GM12878 (cell line): ENCODE data around the gene CCM2. TPM values are rescaled to one million over a fixed set of nuclear protein-coding genes. Genes with fewer than 3 reads are reported as not detected.

Experiments used
- ATAC-seq: fragments of 200-7000 bp; cut with Tn5 transposase; 3 replicates; pipeline ENCODE4 v1.9.1; 2020; ENCODE audit warnings: mild to moderate bottlenecking, moderate library complexity
- BruUV-seq: library from RNA; stranded (reverse); fragments of 400-500 nt; replicated peaks from 2 replicates; lab custom pipeline; 2021; lab: Mats Ljungman, UMichigan
- CTCF ChIA-PET: fragments of 300-600 bp; sonication (Branson Sonifier 250); formaldehyde crosslinking; extraction: SDS; loops from one replicate; lab custom pipeline; 2021; ENCODE audit warnings: inconsistent platforms; lab: Yijun Ruan, JAX
- POLR2A ChIA-PET: fragments of 350-600 bp; formaldehyde crosslinking; extraction: SDS; loops from one replicate; lab custom pipeline; 2021; ENCODE audit warnings: inconsistent platforms; lab: Charles Lee
- RAD21 ChIA-PET: fragments of 300-600 bp; sonication (Branson Sonifier 250); formaldehyde crosslinking; loops from one replicate; lab custom pipeline; 2023; ENCODE audit warnings: antibody characterized with exemption; ENCODE audit not compliant: unreplicated experiment; lab: Charles Lee
- SMC1A ChIA-PET: fragments of 300-600 bp; sonication (Branson Sonifier 250); formaldehyde crosslinking; loops from one replicate; lab custom pipeline; 2023; ENCODE audit not compliant: unreplicated experiment, uncharacterized antibody; lab: Charles Lee
- DNase-seq: peaks from one replicate; pipeline ENCODE4 v3.0.0-alpha.2; 2011; ENCODE audit warnings: low read depth, low spot score
- FAIRE-seq: peaks from 3 replicates; lab custom pipeline; 2011; peaks lifted over from hg19 to GRCh38; lab: Jason Lieb, UNC
- H2AFZ ChIP-seq: 2 replicates; pipeline ENCODE4 v1.6.0; 2011; ENCODE audit warnings: low read depth, low read length, control low read depth; ENCODE audit not compliant: control insufficient read depth
- H3K27ac ChIP-seq: 2 replicates; pipeline ENCODE4 v1.5.1; 2011; ENCODE audit warnings: control low read depth; ENCODE audit not compliant: control insufficient read depth, insufficient read depth
- H3K27me3 ChIP-seq, 2 experiments: replicated peaks in 1 of 2; 2 replicates each; pipeline versions ENCODE4 v1.6.0 to v1.6.1; 2011; ENCODE audit warnings: low read length in 1 of 2; ENCODE audit not compliant: control insufficient read depth in 2 of 2, insufficient read depth in 2 of 2
- H3K36me3 ChIP-seq, 2 experiments: 2 replicates each; pipeline ENCODE4 v1.5.1; 2011; ENCODE audit warnings: low read length in 1 of 2; ENCODE audit not compliant: control insufficient read depth in 2 of 2, insufficient read depth in 2 of 2
- H3K4me1 ChIP-seq: 2 replicates; pipeline ENCODE4 v1.6.1; 2011; ENCODE audit warnings: mild to moderate bottlenecking, low read length, moderate library complexity, mixed read lengths; ENCODE audit not compliant: control insufficient read depth, insufficient read depth
- H3K4me2 ChIP-seq: 2 replicates; pipeline ENCODE4 v1.6.0; 2011; ENCODE audit warnings: control low read depth; ENCODE audit not compliant: control insufficient read depth, insufficient read depth
- H3K4me3 ChIP-seq: fragments of 200-600 bp; sonication (generic); 2 replicates; pipeline ENCODE4 v1.5.1; 2016
- H3K79me2 ChIP-seq: 2 replicates; pipeline ENCODE4 v1.6.0; 2011; ENCODE audit warnings: low read length; ENCODE audit not compliant: control insufficient read depth, insufficient read depth
- H3K9ac ChIP-seq: 2 replicates; pipeline ENCODE4 v1.8.0; 2011; ENCODE audit warnings: low read length, control low read depth, mixed read lengths; ENCODE audit not compliant: control insufficient read depth, insufficient read depth
- H3K9me3 ChIP-seq: replicated peaks from 3 replicates; pipeline ENCODE4 v1.5.1; 2011; ENCODE audit warnings: mild to moderate bottlenecking, low read length; ENCODE audit not compliant: control insufficient read depth, insufficient read depth
- H4K20me1 ChIP-seq: 2 replicates; pipeline ENCODE4 v1.6.0; 2011; ENCODE audit not compliant: control insufficient read depth, insufficient read depth
- CHD1 ChIP-seq: IDR thresholded peaks from 2 replicates; pipeline ENCODE4 v1.6.1; 2012; ENCODE audit warnings: low read depth, low read length, improper control_type of control experiment
- EP300 ChIP-seq, 2 experiments: fragments of 150-350 bp in 1 of 2; IDR thresholded peaks; 2 replicates each; pipeline ENCODE4 v1.6.1; 2011 to 2012; ENCODE audit warnings: low read depth in 2 of 2, low read length in 2 of 2, borderline replicate concordance in 1 of 2, improper control_type of control experiment in 1 of 2, inconsistent platforms in 1 of 2; ENCODE audit not compliant: control insufficient read depth in 1 of 2
- HDAC2 ChIP-seq: fragments of 200-600 bp; sonication (generic); IDR thresholded peaks from 2 replicates; pipeline ENCODE4 v1.6.1; 2017
- POU2F2 ChIP-seq: IDR thresholded peaks from 3 replicates; pipeline ENCODE4 v1.6.1; 2011; ENCODE audit warnings: low read depth, mild to moderate bottlenecking, low read length, borderline replicate concordance
- SMAD5 ChIP-seq: IDR thresholded peaks from 2 replicates; pipeline ENCODE4 v1.6.1; 2016; ENCODE audit warnings: antibody characterized with exemption, low read depth
- YY1 ChIP-seq: IDR thresholded peaks from 2 replicates; pipeline ENCODE4 v1.6.1; 2011; ENCODE audit warnings: low read depth, mild to moderate bottlenecking, low read length
- WGBS: methylation state at CpG from one replicate; pipeline ENCODE4 v1.1.6; 2016; ENCODE audit warnings: low lambda C conversion rate; ENCODE audit not compliant: insufficient replicate concordance, insufficient coverage; ENCODE audit errors: missing lambda C conversion rate; 5-methylcytosine and 5-hydroxymethylcytosine counted together
- in situ Hi-C: fragments of 300-500 bp; cut with MboI; formaldehyde crosslinking; loops from 9 replicates; pipeline ENCODE4 v1.14.3; 2018; ENCODE audit warnings: mixed read lengths
- intact Hi-C: fragments of 100-400 bp; cut with micrococcal nuclease; formaldehyde crosslinking; loops from one replicate; pipeline ENCODE4 v1.14.2; 2022; ENCODE audit not compliant: unreplicated experiment
- polyA plus RNA-seq, 11 experiments: library from polyadenylated mRNA; depleted of rRNA in 4 of 11; unstranded in 6 of 11; stranded (reverse) in 5 of 11; fragments of >200 nt; fragmentation: Nextera tagmentation in 4 of 11; fragmentation: Illumina TruSeq in 1 of 11; extraction: Ambion mirVana in 4 of 11; extraction: Trizol in 1 of 11; gene quantifications; 1 replicate in 1 of 11; 2 replicates in 10 of 11; pipeline versions ENCODE4 v1.2.1 to v1.2.3, GENCODE V29; 2011 to 2016; ENCODE audit warnings: inconsistent platforms in 2 of 11, missing spikeins in 2 of 11, low read depth in 1 of 11
- total RNA-seq, 4 experiments: library from RNA; depleted of rRNA in 3 of 4; stranded (reverse); fragments of >200 nt in 3 of 4; fragmentation: Illumina TruSeq in 1 of 4; extraction: Trizol in 1 of 4; gene quantifications; 2 replicates each; pipeline versions ENCODE4 v1.2.1 to v1.2.3, GENCODE V29; 2013 to 2021
- TF ChIP-seq, protein P1 (sequence below): IDR thresholded peaks from 2 replicates; pipeline ENCODE4 v1.6.1; 2011; ENCODE audit warnings: low read depth, mild to moderate bottlenecking, low read length, moderate library complexity, borderline replicate concordance; ENCODE audit errors: extremely low read depth
- TF ChIP-seq, protein P2 (sequence below): IDR thresholded peaks from 2 replicates; pipeline ENCODE4 v1.6.1; 2011; ENCODE audit warnings: borderline replicate concordance, low read depth, mild to moderate bottlenecking, moderate library complexity, low read length; ENCODE audit not compliant: insufficient read depth, poor library complexity, severe bottlenecking
- TF ChIP-seq, protein P3 (sequence below): fragments of 450-650 bp; IDR thresholded peaks from 2 replicates; pipeline ENCODE4 v1.6.1; 2017; ENCODE audit warnings: borderline replicate concordance
- TF ChIP-seq, protein P4 (sequence below): fragments of 450-650 bp; IDR thresholded peaks from 2 replicates; pipeline ENCODE4 v1.6.1; 2017; ENCODE audit warnings: mild to moderate bottlenecking, moderate library complexity
- TF ChIP-seq, protein P5 (sequence below): fragments of 450-650 bp; IDR thresholded peaks from 2 replicates; pipeline ENCODE4 v1.6.1; 2014; ENCODE audit warnings: mild to moderate bottlenecking

CCM2 gene
- total and polyA plus RNA-seq, 10 of the 15 experiments (the other 5 are each of a cell fraction or from before 2014, with no cell fraction given), result 1.00 to 82.3 (median 48.7) TPM

DNA sequence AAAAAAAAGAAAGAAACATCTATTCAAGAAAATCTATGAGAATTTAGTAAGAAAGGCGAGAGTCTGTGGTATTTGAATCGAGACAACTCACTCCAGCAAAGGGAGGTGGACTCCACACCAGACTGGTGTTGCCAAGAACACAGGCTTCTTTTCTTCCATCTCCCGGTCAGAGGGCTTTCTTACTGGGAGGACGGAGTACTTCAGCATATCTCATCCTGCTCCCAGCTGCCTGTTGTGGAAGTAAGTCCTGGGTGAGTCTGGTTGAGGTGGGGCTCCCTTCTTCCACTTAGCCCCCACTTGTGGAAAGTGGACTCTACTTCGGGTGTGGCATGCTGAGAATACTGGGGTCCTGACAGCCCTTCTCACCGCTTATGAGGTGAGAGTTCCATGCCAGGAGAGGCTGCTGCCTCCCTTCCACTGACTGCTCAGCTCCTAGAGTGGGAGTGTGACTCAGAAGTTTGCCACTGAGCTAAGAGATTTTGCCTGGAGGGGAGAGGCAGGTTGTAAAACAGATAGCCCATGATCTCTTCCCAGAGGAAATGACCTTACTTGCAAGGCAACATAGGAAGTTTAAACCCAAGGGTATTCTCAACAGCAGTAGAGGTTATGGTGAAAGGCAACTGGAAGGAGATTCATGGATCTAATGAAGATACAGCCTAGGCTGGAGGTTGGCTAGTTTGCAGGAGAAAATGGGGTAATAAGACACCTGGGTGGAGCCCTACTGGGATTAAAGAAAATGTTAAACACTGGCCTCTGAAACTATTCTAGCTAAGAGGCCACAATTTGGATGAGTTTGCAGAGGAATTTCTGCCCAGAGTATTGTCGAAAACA lies 92.3 kb downstream of the CCM2 start:
- BruUV-seq, result no TSS peak
- ChIA-PET CTCF (no interaction called here), RAD21 (interaction anchor here (1.6 kb wide), 1 partner anchor 70 kb away, joined by 4 read pairs; no protein-coding TSS in a partner anchor), SMC1A (interaction anchor here (0.7 kb wide), 1 partner anchor 210 kb away, joined by 3 read pairs; no protein-coding TSS in a partner anchor), POLR2A (interaction anchor here (0.5 kb wide), 2 partner anchors 238 to 518 kb away, joined by 3 read pairs; no protein-coding TSS in a partner anchor)
- ATAC-seq, result no peak
- no peaks in the 10 kb centered on the region for H4K20me1 ChIP-seq
- H3K4me3 ChIP-seq, result no peak overlapping the region
- no peak for DNase-seq
- in situ Hi-C loops (no loop called here), intact Hi-C loops (no loop called here)
- 50% methylated on average over 7 of the region's 7 CpGs for WGBS
- no peak overlapping the region for H3K9ac ChIP-seq
- no peaks in the 10 kb centered on the region for H3K79me2 ChIP-seq
- H2AFZ ChIP-seq, result no peak overlapping the region
- no peak for FAIRE-seq
- no peak overlapping the region for H3K27ac ChIP-seq
- no peaks in the 10 kb centered on the region for H3K36me3 ChIP-seq
- H3K9me3 ChIP-seq, result no peaks in the 10 kb centered on the region
- H3K4me2 ChIP-seq, result no peak overlapping the region
- peaks cover 2% of the 10 kb centered on the region in 2 experiments; a peak in 3 of 4 replicates for H3K27me3 ChIP-seq
- H3K4me1 ChIP-seq, result no peaks in the 10 kb centered on the region
- TF ChIP-seq HDAC2 (no peak), CHD1 (no peak), SMAD5 (no peak), YY1 (no peak), EP300 (IDR thresholded peaks at IDR 0.05; ENCODE audit: borderline replicate concordance in 1 of 2, control insufficient read depth in 1 of 2, low read depth in 2 of 2, low read length in 2 of 2) (no peak), POU2F2 (no peak)
- TF ChIP-seq, protein P1, sequence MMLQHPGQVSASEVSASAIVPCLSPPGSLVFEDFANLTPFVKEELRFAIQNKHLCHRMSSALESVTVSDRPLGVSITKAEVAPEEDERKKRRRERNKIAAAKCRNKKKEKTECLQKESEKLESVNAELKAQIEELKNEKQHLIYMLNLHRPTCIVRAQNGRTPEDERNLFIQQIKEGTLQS, result no peak
- TF ChIP-seq, protein P2, sequence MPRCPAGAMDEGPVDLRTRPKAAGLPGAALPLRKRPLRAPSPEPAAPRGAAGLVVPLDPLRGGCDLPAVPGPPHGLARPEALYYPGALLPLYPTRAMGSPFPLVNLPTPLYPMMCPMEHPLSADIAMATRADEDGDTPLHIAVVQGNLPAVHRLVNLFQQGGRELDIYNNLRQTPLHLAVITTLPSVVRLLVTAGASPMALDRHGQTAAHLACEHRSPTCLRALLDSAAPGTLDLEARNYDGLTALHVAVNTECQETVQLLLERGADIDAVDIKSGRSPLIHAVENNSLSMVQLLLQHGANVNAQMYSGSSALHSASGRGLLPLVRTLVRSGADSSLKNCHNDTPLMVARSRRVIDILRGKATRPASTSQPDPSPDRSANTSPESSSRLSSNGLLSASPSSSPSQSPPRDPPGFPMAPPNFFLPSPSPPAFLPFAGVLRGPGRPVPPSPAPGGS, result no peak
- TF ChIP-seq, protein P3, sequence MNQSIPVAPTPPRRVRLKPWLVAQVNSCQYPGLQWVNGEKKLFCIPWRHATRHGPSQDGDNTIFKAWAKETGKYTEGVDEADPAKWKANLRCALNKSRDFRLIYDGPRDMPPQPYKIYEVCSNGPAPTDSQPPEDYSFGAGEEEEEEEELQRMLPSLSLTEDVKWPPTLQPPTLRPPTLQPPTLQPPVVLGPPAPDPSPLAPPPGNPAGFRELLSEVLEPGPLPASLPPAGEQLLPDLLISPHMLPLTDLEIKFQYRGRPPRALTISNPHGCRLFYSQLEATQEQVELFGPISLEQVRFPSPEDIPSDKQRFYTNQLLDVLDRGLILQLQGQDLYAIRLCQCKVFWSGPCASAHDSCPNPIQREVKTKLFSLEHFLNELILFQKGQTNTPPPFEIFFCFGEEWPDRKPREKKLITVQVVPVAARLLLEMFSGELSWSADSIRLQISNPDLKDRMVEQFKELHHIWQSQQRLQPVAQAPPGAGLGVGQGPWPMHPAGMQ, result no peak
- TF ChIP-seq, protein P4, sequence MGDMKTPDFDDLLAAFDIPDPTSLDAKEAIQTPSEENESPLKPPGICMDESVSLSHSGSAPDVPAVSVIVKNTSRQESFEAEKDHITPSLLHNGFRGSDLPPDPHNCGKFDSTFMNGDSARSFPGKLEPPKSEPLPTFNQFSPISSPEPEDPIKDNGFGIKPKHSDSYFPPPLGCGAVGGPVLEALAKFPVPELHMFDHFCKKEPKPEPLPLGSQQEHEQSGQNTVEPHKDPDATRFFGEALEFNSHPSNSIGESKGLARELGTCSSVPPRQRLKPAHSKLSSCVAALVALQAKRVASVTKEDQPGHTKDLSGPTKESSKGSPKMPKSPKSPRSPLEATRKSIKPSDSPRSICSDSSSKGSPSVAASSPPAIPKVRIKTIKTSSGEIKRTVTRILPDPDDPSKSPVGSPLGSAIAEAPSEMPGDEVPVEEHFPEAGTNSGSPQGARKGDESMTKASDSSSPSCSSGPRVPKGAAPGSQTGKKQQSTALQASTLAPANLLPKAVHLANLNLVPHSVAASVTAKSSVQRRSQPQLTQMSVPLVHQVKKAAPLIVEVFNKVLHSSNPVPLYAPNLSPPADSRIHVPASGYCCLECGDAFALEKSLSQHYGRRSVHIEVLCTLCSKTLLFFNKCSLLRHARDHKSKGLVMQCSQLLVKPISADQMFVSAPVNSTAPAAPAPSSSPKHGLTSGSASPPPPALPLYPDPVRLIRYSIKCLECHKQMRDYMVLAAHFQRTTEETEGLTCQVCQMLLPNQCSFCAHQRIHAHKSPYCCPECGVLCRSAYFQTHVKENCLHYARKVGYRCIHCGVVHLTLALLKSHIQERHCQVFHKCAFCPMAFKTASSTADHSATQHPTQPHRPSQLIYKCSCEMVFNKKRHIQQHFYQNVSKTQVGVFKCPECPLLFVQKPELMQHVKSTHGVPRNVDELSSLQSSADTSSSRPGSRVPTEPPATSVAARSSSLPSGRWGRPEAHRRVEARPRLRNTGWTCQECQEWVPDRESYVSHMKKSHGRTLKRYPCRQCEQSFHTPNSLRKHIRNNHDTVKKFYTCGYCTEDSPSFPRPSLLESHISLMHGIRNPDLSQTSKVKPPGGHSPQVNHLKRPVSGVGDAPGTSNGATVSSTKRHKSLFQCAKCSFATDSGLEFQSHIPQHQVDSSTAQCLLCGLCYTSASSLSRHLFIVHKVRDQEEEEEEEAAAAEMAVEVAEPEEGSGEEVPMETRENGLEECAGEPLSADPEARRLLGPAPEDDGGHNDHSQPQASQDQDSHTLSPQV, result no peak
- TF ChIP-seq, protein P5, sequence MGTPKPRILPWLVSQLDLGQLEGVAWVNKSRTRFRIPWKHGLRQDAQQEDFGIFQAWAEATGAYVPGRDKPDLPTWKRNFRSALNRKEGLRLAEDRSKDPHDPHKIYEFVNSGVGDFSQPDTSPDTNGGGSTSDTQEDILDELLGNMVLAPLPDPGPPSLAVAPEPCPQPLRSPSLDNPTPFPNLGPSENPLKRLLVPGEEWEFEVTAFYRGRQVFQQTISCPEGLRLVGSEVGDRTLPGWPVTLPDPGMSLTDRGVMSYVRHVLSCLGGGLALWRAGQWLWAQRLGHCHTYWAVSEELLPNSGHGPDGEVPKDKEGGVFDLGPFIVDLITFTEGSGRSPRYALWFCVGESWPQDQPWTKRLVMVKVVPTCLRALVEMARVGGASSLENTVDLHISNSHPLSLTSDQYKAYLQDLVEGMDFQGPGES, result no peak
